Prostate gland (tissue), 2 donors: Measurements from ENCODE around the gene PIAS1.

ENCODE experiments used
- POLR2A ChIP-seq: fragments of 450-650 bp; IDR thresholded peaks from one replicate; pipeline ENCODE4 v1.6.1; 2016; ENCODE audit warnings: antibody characterized with exemption, mild to moderate bottlenecking
- TF ChIP-seq, protein P1 (sequence below), 4 experiments: fragments of 200-600 bp in 2 of 4; fragments of 450-650 bp in 2 of 4; sonication (generic) in 2 of 4; IDR thresholded peaks; 1 replicate in 3 of 4; 2 replicates in 1 of 4; pipeline ENCODE4 v1.5.1; 2016 to 2019; ENCODE audit warnings: antibody characterized with exemption in 4 of 4, mild to moderate bottlenecking in 2 of 4, moderate library complexity in 2 of 4

DNA sequence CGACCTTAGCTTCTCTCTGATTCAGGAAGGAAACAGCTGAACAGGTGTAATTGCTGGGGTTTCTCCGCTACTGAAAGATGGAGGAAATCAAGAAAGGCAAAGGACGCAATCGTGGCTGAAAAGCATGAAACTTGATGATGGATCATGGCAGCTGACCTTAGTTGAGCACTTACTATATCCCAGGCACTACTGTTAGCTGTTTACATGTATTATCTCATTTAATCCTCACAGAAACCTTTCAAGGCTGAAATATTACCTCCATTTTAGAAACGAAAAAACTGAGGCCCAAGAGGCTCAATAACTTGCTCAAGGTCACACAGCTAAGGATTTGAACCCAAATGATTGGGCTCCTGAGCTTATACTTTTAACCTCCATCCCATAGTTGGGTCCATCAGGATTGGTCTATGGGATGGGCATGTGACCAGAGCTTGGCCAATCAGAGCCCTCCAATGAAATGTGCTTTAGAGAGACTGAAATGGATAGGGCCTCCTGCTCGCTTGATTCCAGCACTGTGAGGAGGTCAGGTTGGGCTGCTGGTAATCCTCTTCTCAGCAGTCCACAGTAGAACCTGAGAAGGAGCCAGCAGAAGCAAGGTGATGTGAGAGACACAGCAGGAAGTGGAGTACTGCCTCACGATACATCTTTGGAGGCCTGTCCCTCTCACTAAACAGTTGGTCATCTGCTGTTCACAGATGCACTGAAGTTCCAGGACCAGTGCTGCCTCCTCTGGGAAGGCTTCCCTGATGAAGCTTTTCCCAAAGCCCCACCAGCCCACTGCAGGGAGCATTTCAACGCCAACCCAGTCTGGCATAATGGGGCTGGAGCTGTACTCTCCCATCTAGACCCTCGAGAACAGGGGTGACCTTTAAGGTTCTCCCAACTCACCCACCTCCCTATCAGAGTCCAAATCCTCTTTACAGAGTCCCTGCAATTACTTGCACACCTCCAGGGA is 165.0 kb downstream of the PIAS1 start:
- TF ChIP-seq, protein P1, sequence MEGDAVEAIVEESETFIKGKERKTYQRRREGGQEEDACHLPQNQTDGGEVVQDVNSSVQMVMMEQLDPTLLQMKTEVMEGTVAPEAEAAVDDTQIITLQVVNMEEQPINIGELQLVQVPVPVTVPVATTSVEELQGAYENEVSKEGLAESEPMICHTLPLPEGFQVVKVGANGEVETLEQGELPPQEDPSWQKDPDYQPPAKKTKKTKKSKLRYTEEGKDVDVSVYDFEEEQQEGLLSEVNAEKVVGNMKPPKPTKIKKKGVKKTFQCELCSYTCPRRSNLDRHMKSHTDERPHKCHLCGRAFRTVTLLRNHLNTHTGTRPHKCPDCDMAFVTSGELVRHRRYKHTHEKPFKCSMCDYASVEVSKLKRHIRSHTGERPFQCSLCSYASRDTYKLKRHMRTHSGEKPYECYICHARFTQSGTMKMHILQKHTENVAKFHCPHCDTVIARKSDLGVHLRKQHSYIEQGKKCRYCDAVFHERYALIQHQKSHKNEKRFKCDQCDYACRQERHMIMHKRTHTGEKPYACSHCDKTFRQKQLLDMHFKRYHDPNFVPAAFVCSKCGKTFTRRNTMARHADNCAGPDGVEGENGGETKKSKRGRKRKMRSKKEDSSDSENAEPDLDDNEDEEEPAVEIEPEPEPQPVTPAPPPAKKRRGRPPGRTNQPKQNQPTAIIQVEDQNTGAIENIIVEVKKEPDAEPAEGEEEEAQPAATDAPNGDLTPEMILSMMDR (IDR thresholded peaks at IDR 0.05), result no peak
- TF ChIP-seq POLR2A, result no peak
